H9 (cell line): ENCODE data around the gene TIPRL. TPM values are rescaled to one million over a fixed set of nuclear protein-coding genes. Genes with fewer than 3 reads are reported as not detected.

Experiments
- DNase-seq: peaks from one replicate; pipeline ENCODE4 v3.0.0-alpha.2; 2017
- H2AFZ ChIP-seq: one replicate; pipeline ENCODE4 v1.6.1; 2013; ENCODE audit warnings: mild to moderate bottlenecking, low read length, control low read depth, moderate library complexity
- H2AK5ac ChIP-seq: 2 replicates; pipeline ENCODE4 v1.6.1; 2013; ENCODE audit warnings: low read length, control low read depth, mixed read lengths; ENCODE audit not compliant: insufficient read length
- H2BK120ac ChIP-seq: one replicate; pipeline ENCODE4 v1.6.1; 2013; ENCODE audit warnings: low read depth, mild to moderate bottlenecking, low read length, control low read depth, inconsistent platforms; ENCODE audit not compliant: poor library complexity, severe bottlenecking
- H2BK12ac ChIP-seq: 2 replicates; pipeline ENCODE4 v1.6.1; 2013; ENCODE audit warnings: low read length, control low read depth, mixed read lengths, low read depth; ENCODE audit not compliant: insufficient read length
- H2BK15ac ChIP-seq: 2 replicates; pipeline ENCODE4 v1.6.1; 2013; ENCODE audit warnings: low read depth, low read length, control low read depth
- H2BK20ac ChIP-seq: one replicate; pipeline ENCODE4 v1.6.1; 2013; ENCODE audit warnings: low read depth, mild to moderate bottlenecking, low read length, control low read depth, inconsistent platforms; ENCODE audit not compliant: poor library complexity, severe bottlenecking
- H2BK5ac ChIP-seq: 2 replicates; pipeline ENCODE4 v1.6.1; 2013; ENCODE audit warnings: low read length, control low read depth, mixed read lengths; ENCODE audit not compliant: insufficient read length
- H3K14ac ChIP-seq: 2 replicates; pipeline ENCODE4 v1.6.1; 2013; ENCODE audit warnings: low read length, control low read depth; ENCODE audit not compliant: insufficient read depth
- H3K18ac ChIP-seq: 2 replicates; pipeline ENCODE4 v1.6.1; 2013; ENCODE audit warnings: low read depth, mild to moderate bottlenecking, mixed read lengths, low read length, control low read depth; ENCODE audit not compliant: insufficient read length
- H3K23ac ChIP-seq: 2 replicates; pipeline ENCODE4 v1.6.1; 2013; ENCODE audit warnings: low read length, control low read depth, mixed read lengths, low read depth; ENCODE audit not compliant: insufficient read length
- H3K23me2 ChIP-seq: 2 replicates; pipeline ENCODE4 v1.6.1; 2013; ENCODE audit warnings: low read depth, mild to moderate bottlenecking, mixed read lengths, low read length, control low read depth; ENCODE audit not compliant: insufficient read length, poor library complexity, severe bottlenecking
- H3K27ac ChIP-seq: 2 replicates; pipeline ENCODE4 v1.5.1; 2013; ENCODE audit warnings: low read length, control low read depth, mixed read lengths, low read depth; ENCODE audit not compliant: insufficient read length
- H3K27me3 ChIP-seq: 2 replicates; pipeline ENCODE4 v1.6.1; 2013; ENCODE audit warnings: low read length, control low read depth, inconsistent platforms; ENCODE audit not compliant: insufficient read depth
- H3K4ac ChIP-seq: 2 replicates; pipeline ENCODE4 v1.6.1; 2013; ENCODE audit warnings: low read depth, mild to moderate bottlenecking, control low read depth, inconsistent platforms, low read length, moderate library complexity
- H3K4me1 ChIP-seq: 2 replicates; pipeline ENCODE4 v1.6.1; 2013; ENCODE audit warnings: low read length, control low read depth, inconsistent platforms; ENCODE audit not compliant: insufficient read depth
- H3K4me2 ChIP-seq: 2 replicates; pipeline ENCODE4 v1.6.1; 2013; ENCODE audit warnings: low read length, control low read depth, mixed read lengths; ENCODE audit not compliant: insufficient read length, insufficient read depth
- H3K56ac ChIP-seq: 2 replicates; pipeline ENCODE4 v1.6.1; 2013; ENCODE audit warnings: low read depth, mild to moderate bottlenecking, mixed read lengths, low read length, control low read depth; ENCODE audit not compliant: insufficient read length
- H3K79me1 ChIP-seq: 2 replicates; pipeline ENCODE4 v1.6.1; 2013; ENCODE audit warnings: low read depth, mild to moderate bottlenecking, moderate library complexity, low read length, control low read depth, inconsistent platforms; ENCODE audit not compliant: insufficient read depth, poor library complexity, severe bottlenecking
- H3K79me2 ChIP-seq: 2 replicates; pipeline ENCODE4 v1.6.1; 2013; ENCODE audit warnings: low read length, control low read depth, inconsistent platforms; ENCODE audit not compliant: insufficient read depth
- H3K9ac ChIP-seq: 2 replicates; pipeline ENCODE4 v1.6.1; 2013; ENCODE audit warnings: low read length, control low read depth, mixed read lengths; ENCODE audit not compliant: insufficient read length; ENCODE audit errors: extremely low read depth
- H3K9me3 ChIP-seq: one replicate; pipeline ENCODE4 v1.6.1; 2013; ENCODE audit warnings: low read depth, low read length, inconsistent platforms; ENCODE audit not compliant: control insufficient read depth
- H3T11ph ChIP-seq: one replicate; pipeline ENCODE4 v1.6.1; 2013; ENCODE audit warnings: mild to moderate bottlenecking, low read length, control low read depth, inconsistent platforms
- H4K20me1 ChIP-seq: one replicate; pipeline ENCODE4 v1.6.1; 2013; ENCODE audit not compliant: control insufficient read depth, insufficient read length, insufficient read depth
- H4K5ac ChIP-seq: 2 replicates; pipeline ENCODE4 v1.6.1; 2013; ENCODE audit warnings: low read depth, mild to moderate bottlenecking, mixed read lengths, low read length, control low read depth; ENCODE audit not compliant: insufficient read length
- H4K8ac ChIP-seq: replicated peaks from 2 replicates; pipeline ENCODE4 v1.6.1; 2013; ENCODE audit warnings: low read length, control low read depth, mixed read lengths, low read depth; ENCODE audit not compliant: insufficient read length
- H4K91ac ChIP-seq: 2 replicates; pipeline ENCODE4 v1.6.1; 2013; ENCODE audit warnings: low read depth, mild to moderate bottlenecking, moderate library complexity, mixed read lengths, low read length, control low read depth; ENCODE audit not compliant: insufficient read length
- H3K27ac Mint-ChIP-seq, 3 experiments: 2 replicates in 2 of 3; 3 replicates in 1 of 3; pipeline ENCODE4 v1.8.0; 2020 to 2021; ENCODE audit warnings: mixed read lengths in 3 of 3, mild to moderate bottlenecking in 1 of 3, moderate library complexity in 1 of 3
- H3K27me3 Mint-ChIP-seq: 2 replicates; pipeline ENCODE4 v1.8.0; 2021; ENCODE audit warnings: low read depth, mild to moderate bottlenecking, moderate library complexity, mixed read lengths
- H3K36me3 Mint-ChIP-seq, 3 experiments: 2 replicates in 2 of 3; 3 replicates in 1 of 3; pipeline ENCODE4 v1.8.0; 2020 to 2021; ENCODE audit warnings: low read depth in 3 of 3, mixed read lengths in 3 of 3; ENCODE audit not compliant: insufficient read depth in 1 of 3
- H3K4me1 Mint-ChIP-seq, 2 experiments: 2 replicates each; pipeline ENCODE4 v1.8.0; 2020; ENCODE audit warnings: mixed read lengths in 2 of 2
- H3K4me3 Mint-ChIP-seq, 2 experiments: 2 replicates in 1 of 2; 3 replicates in 1 of 2; pipeline ENCODE4 v1.8.0; 2020 to 2021; ENCODE audit warnings: mild to moderate bottlenecking in 2 of 2, mixed read lengths in 2 of 2, moderate library complexity in 1 of 2
- H3K9me3 Mint-ChIP-seq, 2 experiments: 2 replicates in 1 of 2; 3 replicates in 1 of 2; pipeline ENCODE4 v1.8.0; 2020; ENCODE audit warnings: mild to moderate bottlenecking in 2 of 2, mixed read lengths in 2 of 2, moderate library complexity in 1 of 2
- CTCF ChIP-seq: fragments of 200-600 bp; sonication (generic); conservative IDR thresholded peaks from 3 replicates; pipeline ENCODE4 v1.8.0; 2021; ENCODE audit warnings: antibody characterized with exemption, mild to moderate bottlenecking
- WGBS: extraction: QIAGEN DNeasy Blood & Tissue Kit; methylation state at CpG from one replicate; pipeline ENCODE4 v1.1.7; 2013; ENCODE audit warnings: missing lambda C conversion rate, low lambda C conversion rate, mixed read lengths; ENCODE audit not compliant: insufficient read length; ENCODE audit errors: extremely low coverage; 5-methylcytosine and 5-hydroxymethylcytosine counted together
- total RNA-seq: library from RNA; stranded (reverse); gene quantifications from 2 replicates; pipeline ENCODE4 v1.2.1, GENCODE V29; 2021

TIPRL gene
- total RNA-seq, 1 experiment from 2014 or later, result 24.4 TPM

GRCh38 chr1:168235937-168236336 is 57.2 kb downstream of the TIPRL start:
- Histone ChIP-seq H3K27me3 (no peaks in the 10 kb centered on the region), H4K8ac (no peak overlapping the region), H4K91ac (no peak overlapping the region), H2BK12ac (no peak overlapping the region), H3K79me1 (no peaks in the 10 kb centered on the region), H2AFZ (no peak overlapping the region), H2BK120ac (no peak overlapping the region), H3K4ac (no peak overlapping the region), H3K18ac (no peak overlapping the region), H3K79me2 (no peaks in the 10 kb centered on the region), H2AK5ac (no peak overlapping the region), H2BK20ac (no peak overlapping the region), H3K23ac (no peak overlapping the region), H3K27ac (no peak overlapping the region), H3K4me1 (no peaks in the 10 kb centered on the region), H3K9ac (no peak overlapping the region), H4K20me1 (no peaks in the 10 kb centered on the region), H3T11ph (no peak overlapping the region), H2BK15ac (no peak overlapping the region), H3K14ac (no peak overlapping the region), H3K9me3 (no peaks in the 10 kb centered on the region), H3K4me2 (no peak overlapping the region), H4K5ac (no peak overlapping the region), H2BK5ac (no peak overlapping the region), H3K23me2 (no peaks in the 10 kb centered on the region), H3K56ac (no peak overlapping the region)
- no peak overlapping the region for H3K27ac Mint-ChIP-seq
- no peaks in the 10 kb centered on the region for H3K9me3 Mint-ChIP-seq
- no CpG with 5 or more reads among the region's 3 CpGs for WGBS
- TF ChIP-seq CTCF, result no peak
- no peak overlapping the region for H3K4me3 Mint-ChIP-seq
- peaks cover 8 to 56% (median 43%) of the 10 kb centered on the region in 3 experiments for H3K36me3 Mint-ChIP-seq
- no peaks in the 10 kb centered on the region for H3K4me1 Mint-ChIP-seq
- DNase-seq, result no peak
- no peaks in the 10 kb centered on the region for H3K27me3 Mint-ChIP-seq
